Prostate gland (tissue), 2 donors: ENCODE results near the gene ASCC2.

Experiments
- CTCF ChIP-seq, 4 experiments: fragments of 200-600 bp in 2 of 4; fragments of 450-650 bp in 2 of 4; sonication (generic) in 2 of 4; IDR thresholded peaks; 1 replicate in 3 of 4; 2 replicates in 1 of 4; pipeline ENCODE4 v1.5.1; 2016 to 2019; ENCODE audit warnings: antibody characterized with exemption in 4 of 4, mild to moderate bottlenecking in 2 of 4, moderate library complexity in 2 of 4
- POLR2A ChIP-seq: fragments of 450-650 bp; IDR thresholded peaks from one replicate; pipeline ENCODE4 v1.6.1; 2016; ENCODE audit warnings: antibody characterized with exemption, mild to moderate bottlenecking
- POLR2AphosphoS5 ChIP-seq: sonication (generic); formaldehyde crosslinking; IDR thresholded peaks from one replicate; pipeline ENCODE4 v1.6.1; 2017; ENCODE audit warnings: antibody characterized with exemption

- TF ChIP-seq CTCF (IDR thresholded peaks at IDR 0.05) (no peak), POLR2A (no peak), POLR2AphosphoS5 (no peak)
Observed at GRCh38 chr22:29846290-29846689, 8.2 kb upstream of the ASCC2 start.
